ENCODE results near the gene LFNG.

GRCh38 chr7:2482725-2483451 lies 36.7 kb upstream of the LFNG start:
- TF ChIP-seq POLR2A (IDR thresholded peaks at IDR 0.05) = no peak
- TF ChIP-seq, protein P1, sequence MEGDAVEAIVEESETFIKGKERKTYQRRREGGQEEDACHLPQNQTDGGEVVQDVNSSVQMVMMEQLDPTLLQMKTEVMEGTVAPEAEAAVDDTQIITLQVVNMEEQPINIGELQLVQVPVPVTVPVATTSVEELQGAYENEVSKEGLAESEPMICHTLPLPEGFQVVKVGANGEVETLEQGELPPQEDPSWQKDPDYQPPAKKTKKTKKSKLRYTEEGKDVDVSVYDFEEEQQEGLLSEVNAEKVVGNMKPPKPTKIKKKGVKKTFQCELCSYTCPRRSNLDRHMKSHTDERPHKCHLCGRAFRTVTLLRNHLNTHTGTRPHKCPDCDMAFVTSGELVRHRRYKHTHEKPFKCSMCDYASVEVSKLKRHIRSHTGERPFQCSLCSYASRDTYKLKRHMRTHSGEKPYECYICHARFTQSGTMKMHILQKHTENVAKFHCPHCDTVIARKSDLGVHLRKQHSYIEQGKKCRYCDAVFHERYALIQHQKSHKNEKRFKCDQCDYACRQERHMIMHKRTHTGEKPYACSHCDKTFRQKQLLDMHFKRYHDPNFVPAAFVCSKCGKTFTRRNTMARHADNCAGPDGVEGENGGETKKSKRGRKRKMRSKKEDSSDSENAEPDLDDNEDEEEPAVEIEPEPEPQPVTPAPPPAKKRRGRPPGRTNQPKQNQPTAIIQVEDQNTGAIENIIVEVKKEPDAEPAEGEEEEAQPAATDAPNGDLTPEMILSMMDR (IDR thresholded peaks at IDR 0.05) = no peak
